Measurements from ENCODE around the gene CD6. TPM values are rescaled to one million over a fixed set of nuclear protein-coding genes. Genes with fewer than 3 reads are reported as not detected.

The CD6 gene
- total RNA-seq, 1 donor from 2014 or later = 0.23 TPM

DNA sequence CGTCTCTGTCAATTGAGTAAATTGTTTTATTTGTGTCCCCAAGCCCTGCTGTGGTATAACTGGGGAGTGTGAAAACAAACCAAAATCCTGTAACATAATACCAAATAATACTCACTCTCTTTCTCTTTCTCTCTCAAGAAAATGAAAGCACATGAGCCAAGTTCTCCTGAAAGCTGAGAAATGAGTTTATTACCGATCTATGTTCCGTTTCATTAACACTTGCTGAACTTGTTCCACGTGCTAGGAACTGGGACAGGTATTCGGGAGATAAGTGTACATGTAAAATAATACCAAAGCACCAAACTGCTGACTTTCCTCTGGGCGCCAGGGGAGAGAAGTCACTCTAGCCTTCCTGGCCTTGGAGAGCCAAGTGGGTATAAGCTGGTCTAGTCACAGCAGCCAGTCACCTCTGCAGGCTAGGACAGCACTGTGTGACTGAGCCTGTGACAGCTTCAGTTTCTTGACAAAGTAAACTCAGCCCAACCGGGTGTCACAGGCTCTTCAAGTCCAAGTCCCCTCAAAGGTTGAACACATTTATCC lies 23.1 kb downstream of the CD6 start:
- DNase-seq (ENCODE audit: low read depth) = no peak
- H3K4me3 ChIP-seq (ENCODE audit: low read depth, low read length) = no peak overlapping the region
- TF ChIP-seq CTCF (conservative IDR thresholded peaks at IDR 0.05; ENCODE audit: low read depth, low read length) = no peak

- no peak for DNase-seq (ENCODE audit: low read depth)
- H3K4me3 ChIP-seq (ENCODE audit: low read depth, low read length) = no peak overlapping the region
- TF ChIP-seq CTCF (conservative IDR thresholded peaks at IDR 0.05; ENCODE audit: low read depth, low read length) = no peak
These were observed 24.3 kb downstream of the CD6 start for GRCh38 chr11:60995798-60996197.

GRCh38 chr11:60996381-60997138 lies 25.1 kb downstream of the CD6 start:
- no peak for TF ChIP-seq CTCF (conservative IDR thresholded peaks at IDR 0.05; ENCODE audit: low read depth, low read length)
- no peak for DNase-seq (ENCODE audit: low read depth)
- H3K4me3 ChIP-seq (ENCODE audit: low read depth, low read length) = no peak overlapping the region

DNA sequence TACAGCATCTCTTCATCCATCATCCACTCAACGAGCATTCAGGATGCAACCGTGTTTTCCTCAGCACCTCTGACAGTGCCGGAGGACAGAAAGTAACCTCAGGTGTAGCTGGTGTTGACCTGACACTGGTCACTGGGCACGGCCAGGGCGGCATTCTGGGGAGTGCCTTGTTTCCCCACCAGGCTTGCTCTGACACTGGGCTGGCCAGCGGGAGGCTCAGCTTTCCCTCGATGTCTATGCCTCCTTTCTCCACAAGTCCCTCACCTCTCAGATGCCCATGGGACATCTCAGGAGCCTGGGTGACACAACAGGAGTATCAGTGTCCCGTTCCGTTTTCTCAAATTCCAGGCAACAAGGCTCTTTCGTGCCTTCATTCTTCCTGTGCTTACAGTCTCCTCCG lies 28.9 kb downstream of the CD6 start:
- no peak for TF ChIP-seq CTCF (conservative IDR thresholded peaks at IDR 0.05; ENCODE audit: low read depth, low read length)
- no peak overlapping the region for H3K4me3 ChIP-seq (ENCODE audit: low read depth, low read length)
- no peak for DNase-seq (ENCODE audit: low read depth)

- no peak for TF ChIP-seq CTCF (conservative IDR thresholded peaks at IDR 0.05; ENCODE audit: low read depth, low read length)
- DNase-seq (ENCODE audit: low read depth) = no peak
- no peak overlapping the region for H3K4me3 ChIP-seq (ENCODE audit: low read depth, low read length)
These were observed 30.5 kb downstream of the CD6 start for GRCh38 chr11:61001931-61002330.

DNA sequence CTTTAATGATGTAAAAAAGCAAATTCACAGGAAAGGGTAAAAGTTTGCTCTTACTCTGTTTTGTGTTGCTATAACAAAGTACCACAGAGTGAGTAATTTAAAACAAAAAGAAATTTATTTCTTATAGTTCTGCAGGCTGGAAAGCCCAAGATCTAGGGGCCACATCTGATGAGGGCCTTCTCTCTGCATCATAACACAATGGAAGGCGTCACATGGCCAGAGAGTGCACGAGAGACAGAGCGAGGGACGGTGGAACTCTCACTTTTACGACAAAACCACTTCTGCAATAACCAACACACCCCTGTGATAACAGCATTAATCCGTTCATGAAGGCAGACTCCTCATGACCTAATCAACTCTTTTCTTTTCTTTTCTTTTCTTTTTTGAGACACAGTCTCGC lies 31.1 kb downstream of the CD6 start:
- H3K4me3 ChIP-seq (ENCODE audit: low read depth, low read length) = no peak overlapping the region
- DNase-seq (ENCODE audit: low read depth) = no peak
- no peak for TF ChIP-seq CTCF (conservative IDR thresholded peaks at IDR 0.05; ENCODE audit: low read depth, low read length)

DNA sequence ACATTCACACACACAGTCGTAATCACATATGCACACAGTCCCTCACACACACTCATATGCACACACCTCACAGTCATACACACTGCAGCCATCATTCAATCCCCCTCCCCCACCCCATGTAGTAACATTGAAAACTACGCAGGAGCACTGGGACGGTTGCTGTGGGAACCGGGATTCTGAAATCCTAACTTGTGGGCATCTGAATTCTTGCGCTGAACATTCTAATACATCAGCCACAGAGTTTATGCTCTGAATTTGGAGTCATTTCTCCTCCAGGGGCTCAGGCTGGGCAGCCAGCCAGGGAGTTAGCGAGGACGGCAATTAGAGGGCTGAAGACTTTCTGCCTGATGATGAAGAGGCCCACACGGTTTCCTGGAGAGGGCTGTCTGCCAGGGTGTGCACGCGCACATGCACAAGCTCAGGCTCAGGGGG lies 32.7 kb downstream of the CD6 start:
- no peak overlapping the region for H3K4me3 ChIP-seq (ENCODE audit: low read depth, low read length)
- no peak for TF ChIP-seq CTCF (conservative IDR thresholded peaks at IDR 0.05; ENCODE audit: low read depth, low read length)
- DNase-seq (ENCODE audit: low read depth) = no peak

All from epithelial cell of proximal tubule (primary cell).